HG02678 (cell line): ENCODE data around the gene TRPV5.

Source experiments
- ATAC-seq: cut with Tn5 transposase; IDR thresholded peaks from one replicate; pipeline ENCODE4 v1.9.1; 2021; ENCODE audit warnings: mild to moderate bottlenecking, moderate library complexity; ENCODE audit not compliant: unreplicated experiment

TRPV5 gene

DNA sequence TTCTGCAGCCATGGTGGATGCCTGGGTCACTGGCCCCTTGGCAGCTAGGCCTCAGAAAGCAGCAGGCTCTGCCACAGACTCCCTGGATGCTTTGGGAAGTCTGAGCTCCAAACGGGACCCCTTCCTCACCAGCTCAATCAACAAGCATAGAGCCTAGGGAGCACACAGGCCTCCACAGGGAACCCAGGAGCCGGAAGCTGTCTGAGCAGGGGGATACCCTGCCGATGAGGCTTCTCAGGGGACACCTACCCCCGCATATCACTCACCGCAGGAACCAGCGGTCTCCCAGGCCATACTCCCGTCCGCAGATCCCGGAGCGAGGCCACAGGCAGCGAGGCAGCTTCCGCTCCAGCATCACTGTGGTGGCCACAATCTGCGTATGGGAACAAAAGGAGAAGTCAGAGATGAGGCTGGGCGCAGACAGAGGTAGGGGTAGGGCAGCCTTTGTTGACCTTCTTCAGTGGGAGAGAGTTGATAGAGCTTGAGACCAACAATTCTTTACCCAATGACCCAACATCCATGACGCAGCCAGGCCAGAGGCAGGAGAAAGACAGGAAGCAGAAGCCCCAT is 61.4 kb downstream of the TRPV5 start:
- no peak for ATAC-seq

DNA sequence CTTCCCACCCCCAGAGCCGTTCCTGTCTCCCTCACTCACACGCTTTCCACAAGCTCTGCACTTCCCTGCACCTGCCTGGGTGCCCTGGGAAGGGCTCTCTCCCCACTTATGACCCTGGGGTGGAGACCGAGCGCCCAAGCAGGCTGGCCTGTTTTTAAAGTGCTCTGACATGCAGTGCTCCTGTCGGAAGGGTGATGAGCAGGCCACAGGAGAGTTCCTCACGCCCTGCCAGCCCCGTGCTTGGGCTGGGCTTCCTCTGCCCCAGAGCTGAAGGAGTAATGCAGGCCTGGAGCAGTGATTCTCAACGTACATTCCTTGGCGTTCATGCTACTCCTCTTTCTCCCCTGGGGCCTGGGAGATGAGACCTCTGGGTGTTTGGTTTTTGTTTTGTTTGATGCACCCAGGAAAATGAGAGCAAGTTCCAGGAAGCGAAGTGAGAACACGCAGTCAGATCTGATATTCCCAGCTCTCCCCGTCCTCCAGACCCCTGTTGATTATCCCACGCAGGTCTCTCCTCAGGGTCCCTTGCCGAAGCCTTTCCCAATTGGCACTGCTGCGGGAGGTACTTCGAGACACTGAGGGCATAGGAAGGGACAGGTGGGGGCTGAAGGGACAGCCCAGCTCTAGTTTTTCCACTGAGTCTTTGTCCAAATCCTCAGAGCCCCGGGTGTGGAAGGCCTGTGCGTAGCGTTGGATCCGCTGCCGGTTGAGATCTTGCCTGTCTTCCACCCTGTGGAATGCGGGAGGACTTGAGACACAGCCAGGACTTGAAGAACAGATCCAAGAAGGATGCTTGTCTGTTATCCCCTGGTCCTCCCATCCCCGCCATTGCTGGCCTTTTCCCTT is 62.1 kb downstream of the TRPV5 start:
- ATAC-seq: no peak

DNA sequence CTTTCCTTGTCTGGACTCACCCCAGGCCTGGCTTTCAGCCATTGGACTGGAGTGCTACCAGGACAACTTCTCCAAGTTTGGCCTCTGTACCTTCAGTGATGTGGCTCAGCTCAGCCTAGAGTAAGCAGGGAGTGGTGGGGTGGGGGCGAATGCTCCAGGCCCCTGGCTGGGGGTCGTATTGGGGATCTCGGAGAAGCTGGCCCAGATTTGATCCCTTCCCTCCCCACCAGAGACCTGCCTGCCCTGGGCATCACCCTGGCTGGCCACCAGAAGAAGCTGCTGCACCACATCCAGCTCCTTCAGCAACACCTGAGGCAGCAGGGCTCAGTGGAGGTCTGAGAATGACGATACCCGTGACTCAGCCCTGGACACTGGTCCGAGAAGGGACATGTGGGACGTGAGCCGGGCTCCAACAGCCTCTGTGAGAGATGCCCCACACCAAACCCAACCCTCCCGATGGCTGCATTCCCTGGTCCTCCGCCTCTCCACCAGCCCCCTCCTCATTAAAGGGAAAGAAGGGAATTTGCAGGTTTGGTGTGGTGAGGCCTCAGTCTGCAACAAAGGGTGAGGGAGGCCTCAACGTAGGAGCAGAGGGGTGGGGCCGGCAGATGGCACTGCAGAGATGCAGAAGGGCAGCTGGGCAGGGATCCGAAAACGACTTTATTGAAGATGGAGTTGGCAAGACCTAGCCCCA is 62.8 kb downstream of the TRPV5 start:
- ATAC-seq: no peak

DNA sequence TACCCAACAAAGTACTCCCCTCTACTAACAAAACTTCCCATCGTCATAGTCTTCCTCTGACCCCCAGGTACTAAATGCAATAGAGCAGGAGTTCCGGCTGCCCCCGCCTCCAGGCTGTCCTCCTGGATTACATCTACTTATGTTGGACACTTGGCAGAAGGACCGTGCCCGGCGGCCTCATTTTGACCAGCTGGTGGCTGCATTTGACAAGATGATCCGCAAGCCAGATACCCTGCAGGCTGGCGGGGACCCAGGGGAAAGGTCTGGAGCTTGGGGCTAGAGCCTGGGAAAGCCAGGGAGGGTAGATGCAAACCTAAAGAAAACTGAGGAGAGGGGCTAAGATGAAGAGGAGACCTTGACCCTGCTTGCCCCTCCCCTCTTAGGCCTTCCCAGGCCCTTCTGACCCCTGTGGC is 63.4 kb downstream of the TRPV5 start:
- ATAC-seq: no peak

DNA sequence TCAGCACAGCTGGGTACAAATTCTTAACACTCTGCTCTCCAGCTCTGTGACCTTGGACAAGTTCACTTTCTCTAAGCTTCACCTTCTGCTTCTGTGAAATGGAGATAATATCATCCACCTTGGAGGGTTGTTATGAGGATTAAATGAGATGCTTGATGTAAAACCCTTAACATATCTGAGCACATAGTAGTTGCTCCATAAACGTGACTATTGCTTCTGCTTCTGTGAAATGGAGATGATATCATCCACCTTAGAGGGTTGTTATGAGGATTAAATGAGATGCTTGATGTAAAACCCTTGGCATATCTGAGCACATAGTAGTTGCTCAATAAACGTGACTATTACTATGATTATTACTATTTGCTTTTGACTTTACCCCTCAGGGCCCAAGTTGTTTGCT is 64.1 kb downstream of the TRPV5 start:
- no peak for ATAC-seq

DNA sequence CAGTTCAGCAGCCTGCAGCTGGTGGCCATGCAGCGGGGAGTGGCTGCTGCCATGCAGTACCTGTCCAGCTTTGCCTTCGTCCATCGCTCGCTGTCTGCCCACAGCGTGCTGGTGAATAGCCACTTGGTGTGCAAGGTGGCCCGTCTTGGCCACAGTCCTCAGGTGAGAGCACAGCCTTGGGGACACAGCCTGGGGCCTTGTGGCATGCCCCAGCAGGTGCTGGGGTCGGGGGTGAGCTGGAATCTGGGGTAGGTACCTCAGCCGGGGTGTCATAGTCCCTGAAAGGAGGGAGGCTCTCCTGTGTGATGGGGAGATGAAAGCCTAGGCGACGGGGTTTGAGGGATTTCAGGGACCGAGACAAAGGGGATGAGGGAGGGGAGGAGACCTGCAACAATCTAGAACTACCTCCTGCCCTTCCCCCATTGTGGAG is 64.5 kb downstream of the TRPV5 start:
- ATAC-seq: no peak

DNA sequence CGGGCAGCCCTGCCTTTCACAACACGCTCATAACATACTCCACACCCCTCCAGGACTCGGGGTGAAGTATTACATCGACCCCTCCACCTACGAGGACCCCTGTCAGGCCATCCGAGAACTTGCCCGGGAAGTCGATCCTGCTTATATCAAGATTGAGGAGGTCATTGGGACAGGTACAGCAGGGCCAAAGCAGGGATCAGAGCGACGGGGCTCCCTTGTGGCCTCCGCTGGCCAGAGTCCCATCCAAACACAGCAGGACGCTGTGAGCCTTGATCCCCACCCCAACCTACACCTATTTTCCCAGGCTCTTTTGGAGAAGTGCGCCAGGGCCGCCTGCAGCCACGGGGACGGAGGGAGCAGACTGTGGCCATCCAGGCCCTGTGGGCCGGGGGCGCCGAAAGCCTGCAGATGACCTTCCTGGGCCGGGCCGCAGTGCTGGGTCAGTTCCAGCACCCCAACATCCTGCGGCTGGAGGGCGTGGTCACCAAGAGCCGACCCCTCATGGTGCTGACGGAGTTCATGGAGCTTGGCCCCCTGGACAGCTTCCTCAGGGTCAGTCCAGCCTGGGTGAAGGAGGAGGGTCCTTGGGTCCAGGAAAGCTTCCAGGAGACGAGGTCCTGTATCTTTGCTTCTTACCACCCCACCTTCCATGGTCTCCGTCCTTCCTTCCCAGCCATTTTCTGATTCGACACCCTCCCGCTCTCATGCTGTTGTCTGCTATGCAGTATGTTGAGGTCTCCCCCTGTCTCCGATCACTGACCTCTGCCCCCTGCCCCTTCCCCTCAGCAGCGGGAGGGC is 65.2 kb downstream of the TRPV5 start:
- no peak for ATAC-seq

DNA sequence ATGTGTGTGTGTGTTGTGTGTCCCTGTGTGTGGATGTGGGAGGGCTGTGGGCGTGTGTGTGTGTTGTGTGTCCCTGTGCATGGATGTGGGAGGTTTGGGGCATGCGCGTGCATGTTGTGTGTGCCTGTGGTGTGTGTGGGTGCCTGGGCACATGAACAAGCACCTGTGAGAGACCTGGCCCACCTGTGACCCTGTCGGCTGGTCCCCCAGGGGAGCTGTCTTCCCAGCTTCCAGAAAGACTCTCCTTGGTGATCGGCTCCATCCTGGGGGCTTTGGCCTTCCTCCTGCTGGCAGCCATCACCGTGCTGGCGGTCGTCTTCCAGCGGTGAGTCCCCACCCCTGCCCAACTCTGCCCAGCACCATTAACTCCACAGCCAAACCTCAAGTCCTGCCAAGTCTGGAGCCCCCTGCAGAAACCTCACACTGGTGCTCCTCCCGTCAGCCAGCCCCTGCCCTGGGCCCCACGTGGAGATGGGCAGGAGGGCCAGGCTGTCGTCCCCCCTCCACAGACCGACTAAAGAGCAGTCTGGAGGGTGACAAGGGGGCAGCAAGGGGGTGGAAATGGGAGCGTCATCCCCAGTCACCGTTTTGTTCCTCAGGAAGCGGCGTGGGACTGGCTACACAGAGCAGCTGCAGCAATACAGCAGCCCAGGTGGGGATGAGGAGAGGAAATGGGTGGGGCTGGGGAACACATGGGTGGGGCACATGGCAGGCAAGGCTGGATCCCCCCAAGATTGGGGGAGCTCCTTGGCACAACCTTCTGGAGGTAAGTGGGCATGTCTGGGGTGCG is 66.0 kb downstream of the TRPV5 start:
- no peak for ATAC-seq

DNA sequence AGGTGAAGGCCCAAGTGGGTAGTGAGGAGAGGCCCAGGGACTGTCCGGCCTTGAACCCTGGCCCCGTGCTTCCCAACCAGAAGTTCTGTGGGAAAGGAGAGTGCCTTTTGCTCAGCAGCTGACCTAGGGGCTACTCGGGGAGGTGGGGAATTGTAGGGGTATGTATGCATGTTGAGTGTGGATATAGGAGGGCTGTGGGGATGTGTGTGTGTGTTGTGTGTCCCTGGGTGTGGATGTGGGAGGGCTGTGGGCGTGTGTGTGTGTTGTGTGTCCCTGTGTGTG is 66.5 kb downstream of the TRPV5 start:
- ATAC-seq: no peak

DNA sequence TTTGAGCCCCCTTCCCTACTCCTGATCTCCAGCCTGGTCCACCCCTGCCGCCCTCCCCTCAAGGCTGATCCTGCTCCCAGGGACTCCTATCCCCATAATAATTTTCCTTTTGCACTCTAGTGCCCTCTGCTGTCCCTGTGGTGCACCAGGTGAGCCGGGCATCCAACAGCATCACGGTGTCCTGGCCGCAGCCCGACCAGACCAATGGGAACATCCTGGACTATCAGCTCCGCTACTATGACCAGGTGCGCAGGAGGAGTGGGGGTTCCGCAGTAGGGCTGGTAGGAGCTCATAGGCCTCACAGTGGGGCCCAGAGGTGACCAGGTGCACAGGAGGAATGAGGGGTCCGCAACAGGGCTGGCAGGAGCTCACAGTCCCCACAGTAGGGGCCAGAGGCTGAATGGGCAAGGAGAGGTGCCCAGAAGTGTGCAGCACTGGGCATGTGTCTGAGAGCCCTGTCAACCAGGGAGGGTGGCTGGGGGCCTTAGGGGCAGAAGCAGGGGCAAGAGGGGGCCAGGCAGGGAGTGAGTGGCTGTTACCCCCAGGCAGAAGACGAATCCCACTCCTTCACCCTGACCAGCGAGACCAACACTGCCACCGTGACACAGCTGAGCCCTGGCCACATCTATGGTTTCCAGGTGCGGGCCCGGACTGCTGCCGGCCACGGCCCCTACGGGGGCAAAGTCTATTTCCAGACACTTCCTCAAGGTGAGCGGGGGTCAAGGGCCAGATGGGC is 67.0 kb downstream of the TRPV5 start:
- ATAC-seq: no peak

DNA sequence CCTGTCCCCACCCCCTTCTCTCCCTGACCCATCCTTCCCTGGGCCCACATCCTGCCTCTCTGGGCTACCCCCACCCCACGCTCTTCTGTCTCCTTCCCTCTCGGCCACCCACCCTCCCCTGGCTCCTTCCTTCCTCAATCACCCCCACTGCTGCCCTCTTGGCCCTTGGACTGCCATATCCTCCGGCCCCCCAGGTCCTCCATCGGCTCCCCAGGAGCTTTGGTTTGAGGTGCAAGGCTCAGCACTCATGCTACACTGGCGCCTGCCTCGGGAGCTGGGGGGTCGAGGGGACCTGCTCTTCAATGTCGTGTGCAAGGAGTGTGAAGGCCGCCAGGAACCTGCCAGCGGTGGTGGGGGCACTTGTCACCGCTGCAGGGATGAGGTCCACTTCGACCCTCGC is 67.8 kb downstream of the TRPV5 start:
- no peak for ATAC-seq

DNA sequence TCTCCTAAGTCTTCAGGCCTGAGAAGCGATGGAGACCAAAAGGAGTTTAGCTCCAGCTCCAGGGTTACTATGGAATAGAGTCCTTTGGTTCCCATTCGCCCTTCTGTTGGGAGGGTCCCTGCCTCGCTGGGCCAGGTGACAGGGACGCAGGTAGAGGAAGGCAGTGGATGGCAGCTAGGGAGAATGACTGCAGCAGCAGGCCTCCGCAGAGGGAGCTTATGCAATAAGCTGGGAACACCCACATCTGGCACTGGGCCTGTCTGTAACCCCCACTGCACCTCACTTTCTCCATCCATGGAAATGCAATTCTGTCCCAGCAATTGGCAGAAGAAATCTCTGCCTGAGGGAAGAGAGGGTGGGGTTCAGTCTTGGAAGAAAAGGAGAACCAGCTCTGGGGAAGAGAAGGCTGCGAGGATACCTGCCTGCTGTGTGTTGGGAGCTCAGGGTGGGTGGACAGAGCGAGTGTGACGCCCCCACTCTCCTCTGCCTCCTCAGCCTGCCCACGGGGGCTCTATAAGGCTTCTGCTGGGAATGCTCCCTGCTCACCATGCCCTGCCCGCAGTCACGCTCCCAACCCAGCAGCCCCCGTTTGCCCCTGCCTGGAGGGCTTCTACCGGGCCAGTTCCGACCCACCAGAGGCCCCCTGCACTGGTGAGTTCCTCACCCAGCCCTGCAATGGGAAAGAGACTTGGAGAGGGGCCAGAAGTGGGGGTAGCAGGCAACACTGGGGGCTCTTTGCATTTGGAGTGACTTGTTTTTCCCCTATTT is 68.4 kb downstream of the TRPV5 start:
- ATAC-seq: no peak

DNA sequence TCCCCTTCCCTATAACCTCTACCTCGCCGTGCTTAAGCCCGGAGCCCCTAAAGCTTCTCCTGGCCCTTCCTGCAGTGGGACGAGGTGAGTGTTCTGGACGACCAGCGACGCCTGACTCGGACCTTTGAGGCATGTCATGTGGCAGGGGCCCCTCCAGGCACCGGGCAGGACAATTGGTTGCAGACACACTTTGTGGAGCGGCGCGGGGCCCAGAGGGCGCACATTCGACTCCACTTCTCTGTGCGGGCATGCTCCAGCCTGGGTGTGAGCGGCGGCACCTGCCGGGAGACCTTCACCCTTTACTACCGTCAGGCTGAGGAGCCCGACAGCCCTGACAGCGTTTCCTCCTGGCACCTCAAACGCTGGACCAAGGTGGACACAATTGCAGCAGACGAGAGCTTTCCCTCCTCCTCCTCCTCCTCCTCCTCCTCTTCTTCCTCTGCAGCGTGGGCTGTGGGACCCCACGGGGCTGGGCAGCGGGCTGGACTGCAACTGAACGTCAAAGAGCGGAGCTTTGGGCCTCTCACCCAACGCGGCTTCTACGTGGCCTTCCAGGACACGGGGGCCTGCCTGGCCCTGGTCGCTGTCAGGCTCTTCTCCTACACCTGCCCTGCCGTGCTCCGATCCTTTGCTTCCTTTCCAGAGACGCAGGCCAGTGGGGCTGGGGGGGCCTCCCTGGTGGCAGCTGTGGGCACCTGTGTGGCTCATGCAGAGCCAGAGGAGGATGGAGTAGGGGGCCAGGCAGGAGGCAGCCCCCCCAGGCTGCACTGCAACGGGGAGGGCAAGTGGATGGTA is 69.5 kb downstream of the TRPV5 start:
- ATAC-seq: no peak

DNA sequence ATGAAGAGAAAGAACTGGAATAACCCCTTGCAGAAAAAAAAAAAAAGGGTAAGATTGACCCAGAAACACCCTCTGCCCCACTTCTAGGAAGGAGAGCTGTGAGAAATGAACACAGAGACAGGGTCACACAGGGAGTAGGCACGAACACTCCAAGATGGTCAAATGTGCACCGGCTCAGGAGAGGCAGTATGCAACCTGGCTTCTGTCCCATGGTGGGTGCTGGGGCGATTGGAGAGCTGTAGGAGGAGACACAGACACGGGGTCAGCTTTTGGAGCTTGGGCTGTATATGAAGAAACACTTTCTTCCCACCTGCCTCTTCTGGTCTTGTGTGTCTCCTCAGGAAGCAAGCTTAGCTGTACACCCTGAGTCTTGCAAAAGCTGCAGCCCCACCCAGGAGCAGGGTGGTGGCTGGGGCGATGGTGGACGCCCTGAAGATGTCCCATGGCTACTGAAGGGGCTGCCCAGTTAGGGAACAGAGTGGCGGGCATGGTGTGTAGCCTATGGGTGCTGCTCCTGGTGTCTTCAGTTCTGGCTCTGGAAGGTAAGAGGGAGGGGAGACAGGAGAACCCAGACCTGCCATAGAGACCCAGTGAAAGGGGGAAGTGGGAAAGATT is 70.7 kb downstream of the TRPV5 start:
- no peak for ATAC-seq

DNA sequence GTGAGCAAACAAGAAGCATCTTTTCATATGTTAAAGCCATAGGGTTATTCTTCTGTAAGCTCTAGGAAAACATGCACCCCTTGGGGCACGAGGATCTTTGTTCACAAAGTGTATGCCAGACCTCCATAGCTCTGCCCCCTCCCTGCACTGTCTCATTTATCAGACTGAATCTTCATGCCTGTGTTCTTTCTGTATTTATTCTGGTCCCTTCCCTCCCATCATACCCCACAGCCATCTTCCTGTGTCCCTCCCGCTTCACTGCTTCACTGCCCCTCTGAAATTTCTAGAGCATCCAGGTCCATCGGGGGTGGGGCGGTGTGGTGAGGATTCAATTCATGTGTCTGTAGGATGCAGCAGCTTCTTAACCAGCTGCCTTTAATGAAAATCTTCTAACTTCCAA is 71.2 kb downstream of the TRPV5 start:
- ATAC-seq: no peak

DNA sequence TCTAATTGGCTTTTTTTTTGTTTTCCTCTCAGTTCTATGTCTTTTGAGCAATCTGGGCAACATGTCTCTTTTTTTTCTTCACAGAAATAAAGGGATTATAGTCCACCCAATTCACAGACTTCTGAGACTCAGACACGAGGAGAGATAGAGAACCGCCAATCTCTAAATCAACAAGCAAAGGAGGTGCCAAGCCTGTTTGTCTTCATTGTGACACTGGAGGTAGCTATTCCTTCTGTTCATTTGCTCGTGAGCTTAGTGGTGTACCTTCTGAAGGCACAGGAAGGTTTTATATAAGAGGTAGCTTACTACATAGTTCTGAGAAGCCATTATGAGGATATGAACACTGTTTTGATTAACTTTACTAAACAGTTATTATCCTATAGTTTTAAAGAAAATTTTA is 72.6 kb downstream of the TRPV5 start:
- ATAC-seq: no peak

DNA sequence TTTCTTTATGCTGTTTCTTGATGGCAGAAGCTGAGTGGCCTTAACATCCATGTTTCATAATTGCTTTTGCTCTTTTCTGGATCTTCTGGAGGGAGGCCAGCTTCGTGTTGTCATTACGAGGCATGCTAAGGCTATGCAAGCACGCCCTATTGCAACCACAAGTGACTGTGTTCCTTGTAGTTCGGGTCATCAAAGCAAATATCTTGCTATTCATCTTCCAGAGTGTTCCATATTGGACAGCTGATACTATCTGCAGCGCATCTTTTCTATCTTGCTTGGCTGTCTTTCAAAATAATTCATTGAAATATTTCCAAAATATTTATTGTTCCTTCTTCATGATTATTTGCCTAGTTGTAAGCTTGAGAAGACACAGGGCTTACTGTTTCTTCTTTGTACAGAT is 73.7 kb downstream of the TRPV5 start:
- ATAC-seq: no peak

DNA sequence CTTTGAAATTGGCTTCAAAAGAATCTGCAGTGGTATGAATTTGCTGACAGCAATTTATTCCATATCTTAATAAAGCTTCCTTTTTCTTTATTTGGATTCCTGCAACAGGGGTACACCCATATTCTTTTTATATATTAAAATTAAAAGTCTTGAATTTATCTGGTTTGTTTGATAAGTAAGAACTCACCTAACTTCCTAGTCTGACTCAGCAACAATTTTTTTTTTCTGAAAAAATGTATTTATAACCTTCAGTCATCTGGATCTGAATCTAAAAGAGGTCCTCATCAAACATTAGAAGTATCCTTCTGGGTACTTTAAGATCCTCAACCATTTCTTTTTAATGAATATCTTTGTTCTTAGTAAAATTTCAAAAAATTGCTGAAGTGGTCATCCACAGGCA is 74.1 kb downstream of the TRPV5 start:
- no peak for ATAC-seq
